Left forelimb (tissue), 1 donor: ENCODE results near the gene KRT6C.
"Not testable (repeated sequence)": the region's sequence is repeated elsewhere in the genome, so short reads cannot be mapped to it uniquely, and the experiment has no call there.

Source experiments
- DNase-seq: peaks from one replicate; pipeline ENCODE4 v3.0.0-alpha.2; 2018; ENCODE audit warnings: low spot score

KRT6C gene

GRCh38 chr12:52499806-52500560 lies 26.4 kb upstream of the KRT6C start:
- no peak for DNase-seq

DNA sequence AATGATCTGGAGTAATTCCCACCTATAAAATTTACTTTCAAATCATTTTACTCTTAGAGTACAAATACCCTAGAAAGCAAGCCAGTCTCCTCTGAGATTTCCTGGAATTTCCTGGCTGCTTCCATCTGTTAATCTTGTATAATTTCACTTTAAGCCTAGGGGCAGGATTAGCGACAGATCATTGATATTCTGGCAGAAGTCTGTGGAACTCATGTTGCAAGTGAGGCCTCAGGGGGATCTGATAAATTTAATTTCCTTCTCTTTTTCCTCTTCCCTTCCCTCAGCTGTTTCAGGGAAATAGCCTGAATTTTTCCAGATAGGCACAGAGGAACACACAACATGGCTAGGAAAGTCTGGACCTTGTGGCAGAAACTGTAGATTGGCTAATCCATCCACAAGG lies 25.3 kb upstream of the KRT6C start:
- no peak for DNase-seq

GRCh38 chr12:52497975-52498374 lies 24.4 kb upstream of the KRT6C start:
- DNase-seq, result no peak

DNA sequence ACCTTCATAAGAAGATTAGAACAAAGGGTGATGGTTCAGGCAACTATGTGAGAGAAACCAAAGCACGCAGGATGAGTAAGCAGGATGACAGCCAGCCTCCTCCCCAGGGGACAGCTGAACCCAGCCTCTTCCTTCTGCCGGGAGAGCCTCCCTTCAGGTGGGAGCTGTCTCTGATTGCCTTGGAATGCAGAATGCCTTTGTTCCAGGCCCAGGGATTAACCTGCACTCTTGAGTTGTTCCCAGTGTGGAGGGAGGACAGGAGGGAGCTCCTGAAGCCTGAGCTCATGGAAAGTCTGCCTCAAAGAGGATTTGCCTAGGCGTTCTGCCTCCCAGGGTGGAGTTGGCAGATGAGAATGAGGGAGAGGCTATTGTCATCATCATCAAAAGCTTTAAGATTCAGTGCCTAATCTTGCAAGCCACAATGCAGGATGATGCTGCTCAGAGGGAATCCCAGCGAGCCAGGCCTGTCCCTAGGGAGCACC lies 23.0 kb upstream of the KRT6C start:
- DNase-seq, result no peak

DNA sequence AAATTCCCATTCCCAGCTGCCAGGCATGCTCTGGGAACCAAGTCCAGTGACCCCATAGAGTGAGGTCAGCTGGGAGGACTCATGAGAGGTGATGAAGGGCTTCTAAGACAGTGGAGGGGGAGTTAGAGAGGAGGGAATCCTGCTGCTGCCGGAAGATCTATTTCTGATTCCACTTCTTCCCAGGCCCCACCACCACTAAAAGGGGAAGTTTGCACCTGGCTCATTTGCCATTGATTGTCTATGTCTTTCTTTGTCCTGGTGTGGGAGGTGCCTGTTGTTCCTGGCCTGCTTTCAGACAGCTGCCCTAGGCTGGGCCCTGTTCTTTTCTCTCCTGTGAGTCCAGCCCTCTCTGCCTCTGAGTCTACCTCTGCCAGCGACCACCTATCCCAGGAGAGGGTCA lies 22.4 kb upstream of the KRT6C start:
- DNase-seq, result no peak

- no peak for DNase-seq
Observed at GRCh38 chr12:52495389-52495788, 21.8 kb upstream of the KRT6C start.

- no peak for DNase-seq
Observed at GRCh38 chr12:52494518-52494917, 20.9 kb upstream of the KRT6C start.

DNA sequence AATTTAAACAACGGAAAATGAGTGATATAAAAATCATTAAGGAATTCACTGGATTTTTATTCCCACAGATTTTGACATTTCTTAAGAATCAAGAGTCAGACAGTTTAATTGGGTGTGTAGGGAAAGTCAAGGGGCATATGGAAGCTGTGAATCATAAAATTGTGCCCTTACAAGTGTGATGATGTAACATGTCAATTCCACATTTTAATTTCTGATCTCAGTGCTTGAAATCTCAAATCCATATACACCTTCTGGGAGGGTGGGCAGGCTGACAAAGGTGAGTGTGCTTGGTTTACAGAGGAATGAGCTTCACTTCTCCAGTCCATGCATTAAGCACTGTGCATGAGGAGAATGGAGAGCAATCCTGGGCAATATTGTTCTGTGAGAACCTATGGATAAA lies 20.5 kb upstream of the KRT6C start:
- DNase-seq, result no peak

GRCh38 chr12:52493172-52493571 lies 19.6 kb upstream of the KRT6C start, which contains the start of gene KRT6A:
TSS of gene KRT6A (minus strand) at chr12:52493257. CDS start at chr12:52493188, 69 bp downstream.
- no peak for DNase-seq

DNA sequence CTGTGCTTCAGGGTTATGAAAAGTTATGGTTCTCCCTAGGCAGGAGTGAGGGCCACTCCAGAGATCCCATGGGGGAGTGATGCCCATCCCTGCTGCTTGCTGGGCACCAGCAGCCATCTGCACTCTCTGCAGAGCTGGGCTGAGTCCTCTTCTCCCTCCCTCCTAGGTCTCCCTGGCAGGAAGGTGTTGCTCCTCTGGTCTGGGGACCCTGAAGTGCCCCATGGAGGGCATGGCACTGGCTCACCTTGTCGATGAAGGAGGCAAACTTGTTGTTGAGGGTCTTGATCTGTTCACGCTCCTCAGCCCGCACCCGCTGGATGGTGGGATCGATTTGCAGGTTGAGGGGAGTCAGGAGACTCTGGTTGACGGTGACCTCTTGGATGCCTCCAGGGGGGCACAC lies 18.8 kb upstream of the KRT6C start:
- not testable (repeated sequence) for DNase-seq

GRCh38 chr12:52491495-52491894 lies 17.9 kb upstream of the KRT6C start:
- DNase-seq, result not testable (repeated sequence)

GRCh38 chr12:52488736-52489135 lies 15.1 kb upstream of the KRT6C start:
- no peak for DNase-seq

- not testable (repeated sequence) for DNase-seq
Observed at GRCh38 chr12:52487744-52488443, 14.3 kb upstream of the KRT6C start.

GRCh38 chr12:52487211-52487610 lies 13.6 kb upstream of the KRT6C start:
- no peak for DNase-seq

GRCh38 chr12:52486166-52487105 lies 12.8 kb upstream of the KRT6C start:
- no peak for DNase-seq

DNA sequence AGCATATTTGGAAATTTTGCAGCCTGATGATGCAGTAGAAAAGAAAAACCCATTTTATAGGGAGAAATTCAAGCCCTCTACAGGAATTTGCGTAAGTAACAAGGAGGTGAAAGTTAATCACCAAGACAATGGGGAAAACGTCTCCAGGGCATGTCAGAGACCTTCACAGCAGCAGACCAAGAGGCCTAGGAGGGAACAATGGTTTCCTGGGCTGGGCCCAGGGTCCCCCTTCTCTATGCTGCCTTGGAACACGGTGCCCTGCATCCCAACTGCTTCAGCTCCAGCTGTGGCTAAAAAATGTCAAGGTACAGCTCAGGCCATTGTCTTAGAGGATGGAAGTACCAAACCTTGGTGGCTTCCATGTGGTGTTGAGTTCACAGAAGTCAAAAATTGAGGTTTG lies 6.5 kb upstream of the KRT6C start:
- DNase-seq, result no peak

DNA sequence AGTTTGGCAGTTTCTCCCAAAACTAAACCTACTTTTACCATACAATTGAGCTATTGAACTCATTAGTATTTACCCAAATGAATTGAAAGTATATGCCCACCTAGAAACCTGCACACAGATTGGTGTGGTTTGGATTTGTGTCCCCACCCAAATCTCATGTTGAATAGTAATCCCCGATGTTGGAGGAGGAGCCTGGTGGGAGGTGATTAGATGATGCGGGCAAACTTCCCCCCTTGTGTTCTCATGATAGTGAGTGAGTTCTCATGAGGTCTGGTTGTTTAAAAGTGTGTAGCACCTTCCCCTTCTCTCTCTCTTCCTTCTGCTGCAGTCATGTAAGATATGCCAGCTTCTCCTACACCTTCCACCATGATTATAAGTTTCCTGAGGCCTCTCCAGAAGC lies 4.0 kb upstream of the KRT6C start:
- DNase-seq, result no peak

- no peak for DNase-seq
Observed at GRCh38 chr12:52474212-52474611, 607 bp upstream of the KRT6C start.

- no peak for DNase-seq
Observed at GRCh38 chr12:52469853-52470252, 3.8 kb downstream of the KRT6C start.

DNA sequence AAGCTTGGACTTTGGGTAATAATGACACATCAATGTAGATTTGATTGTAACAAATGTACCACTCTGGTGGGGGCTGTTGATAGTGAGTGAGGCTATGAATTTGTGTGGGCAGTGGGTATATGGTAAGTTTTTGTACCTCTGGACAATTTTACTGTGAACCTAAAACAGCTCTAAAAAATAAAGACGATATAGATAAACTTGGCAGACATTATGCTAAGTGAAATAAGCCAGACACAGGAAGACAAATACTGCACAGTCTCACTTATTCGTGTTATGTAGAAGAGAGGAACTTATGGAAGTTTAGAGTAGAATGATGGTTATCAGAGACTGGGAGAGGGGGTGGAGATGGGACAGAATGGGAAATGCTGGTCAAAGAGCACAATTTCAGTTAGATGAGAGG lies 8.7 kb downstream of the KRT6C start:
- no peak for DNase-seq

- no peak for DNase-seq
Observed at GRCh38 chr12:52461693-52462092, 11.9 kb downstream of the KRT6C start.

DNA sequence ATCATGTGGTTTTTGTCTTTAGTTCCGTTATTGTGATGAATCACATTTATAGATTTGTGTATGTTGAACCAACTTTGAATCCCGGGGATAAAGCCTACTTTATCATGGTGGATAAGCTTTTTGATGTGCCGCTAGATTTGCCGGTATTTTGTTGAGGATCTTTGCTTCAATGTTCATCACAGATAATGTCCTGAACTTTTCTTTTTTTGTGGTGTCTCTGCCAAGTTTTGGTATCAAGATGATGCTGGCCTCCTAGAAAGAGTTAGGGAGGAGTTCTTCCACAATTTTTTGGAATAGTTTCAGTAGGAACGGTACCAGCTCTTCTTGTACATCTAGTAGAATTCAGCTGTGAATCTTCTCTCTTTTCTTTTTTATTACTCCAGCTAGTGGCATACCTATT lies 14.7 kb downstream of the KRT6C start:
- DNase-seq, result no peak
